ENCODE data around the gene YPEL4. TPM values are rescaled to one million over a fixed set of nuclear protein-coding genes. Genes with fewer than 3 reads are reported as not detected.

The YPEL4 gene
- total and polyA plus RNA-seq, 4 experiments from 2014 or later, result 0.23 to 12.6 (median 11.8) TPM; not detected in 1

GRCh38 chr11:57624864-57625263 is 24.8 kb downstream of the YPEL4 start:
- intact Hi-C loops (cut with micrococcal nuclease), result no loop called here
- H3K4me1 ChIP-seq (ENCODE audit: insufficient read depth, low read length), result no peaks in the 10 kb centered on the region
- Mint-ChIP-seq H3K36me3 (no peaks in the 10 kb centered on the region), H3K27ac (no peak overlapping the region), H3K27me3 (peaks cover 6 to 8% of the 10 kb centered on the region in 2 donors), H3K9me3 (peaks cover 0 to 15% (median 6%) of the 10 kb centered on the region in 8 donors), H3K4me1 (no peaks in the 10 kb centered on the region), H3K4me3 (no peak overlapping the region)
- POLR2A ChIA-PET (ENCODE audit: partially characterized antibody), result no interaction called here
- H3K4me3 ChIP-seq (ENCODE audit: low read length in 2 of 2), result no peak overlapping the region
- peaks cover 0 to 1% of the 10 kb centered on the region in 2 donors for H3K9me3 ChIP-seq (ENCODE audit: control insufficient read depth in 1 of 2, low read length in 2 of 2)
- no peak overlapping the region for H3K27ac ChIP-seq (ENCODE audit: low read depth, low read length)
- CTCF ChIA-PET (ENCODE audit: partially characterized antibody), result interaction anchor here (1.3 to 2.7 kb wide), 2 partner anchors 10 to 16 kb away, joined by 3 to 17 read pairs; no protein-coding TSS in a partner anchor
- no peak for DNase-seq
- H3K36me3 ChIP-seq (ENCODE audit: insufficient read depth, low read length), result no peaks in the 10 kb centered on the region
- no peaks in the 10 kb centered on the region for H3K27me3 ChIP-seq (ENCODE audit: insufficient read depth, low read length)

- Histone ChIP-seq H3K4me1 (ENCODE audit: insufficient read depth, low read length) (no peaks in the 10 kb centered on the region), H3K27me3 (ENCODE audit: insufficient read depth, low read length) (no peaks in the 10 kb centered on the region)
- POLR2A ChIA-PET (ENCODE audit: partially characterized antibody), result no interaction called here
Observed at GRCh38 chr11:57622263-57622662, 27.4 kb downstream of the YPEL4 start.

DNA sequence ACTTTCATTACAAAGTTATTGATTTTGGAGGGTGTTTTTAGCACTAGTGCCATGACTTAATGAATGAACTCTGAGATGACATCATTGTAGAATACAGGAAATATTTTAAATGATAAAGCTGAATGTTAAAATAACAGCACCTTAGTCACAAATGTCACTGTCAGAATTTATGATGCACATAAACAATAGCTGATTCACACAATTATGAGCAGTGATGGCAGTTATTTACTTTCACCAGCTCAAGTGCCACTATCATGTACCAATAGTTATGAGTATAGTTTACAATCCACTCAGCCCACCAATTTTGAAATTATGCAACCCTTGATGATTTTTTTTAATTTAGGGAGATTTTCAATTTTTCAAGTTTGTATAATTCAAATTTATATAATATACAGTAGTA is 29.2 kb downstream of the YPEL4 start:
- no peaks in the 10 kb centered on the region for H3K4me1 ChIP-seq (ENCODE audit: insufficient read depth, low read length)
- no peaks in the 10 kb centered on the region for H3K36me3 ChIP-seq (ENCODE audit: insufficient read depth, low read length)
- peaks cover 8 to 10% of the 10 kb centered on the region in 2 donors for H3K27me3 Mint-ChIP-seq
- peaks cover 0 to 30% (median 15%) of the 10 kb centered on the region in 8 donors for H3K9me3 Mint-ChIP-seq
- H3K4me3 Mint-ChIP-seq, result no peak overlapping the region
- POLR2A ChIA-PET (ENCODE audit: partially characterized antibody), result no interaction called here
- no peak overlapping the region for H3K27ac Mint-ChIP-seq
- no peaks in the 10 kb centered on the region for H3K4me1 Mint-ChIP-seq
- no peak overlapping the region for H3K27ac ChIP-seq (ENCODE audit: low read depth, low read length)
- no peaks in the 10 kb centered on the region for H3K36me3 Mint-ChIP-seq
- peaks cover 0 to 5% of the 10 kb centered on the region in 2 donors for H3K9me3 ChIP-seq (ENCODE audit: control insufficient read depth in 1 of 2, low read length in 2 of 2)
- DNase-seq, result no peak
- intact Hi-C loops (cut with micrococcal nuclease), result no loop called here
- CTCF ChIA-PET (ENCODE audit: partially characterized antibody), result interaction anchor here (1.6 to 2.2 kb wide), 3 partner anchors 19 to 24 kb away, joined by 3 to 8 read pairs (median 4); no protein-coding TSS in a partner anchor
- H3K4me3 ChIP-seq (ENCODE audit: low read length in 2 of 2), result no peak overlapping the region
- no peaks in the 10 kb centered on the region for H3K27me3 ChIP-seq (ENCODE audit: insufficient read depth, low read length)

More at GRCh38 chr11:57622263-57622662, 27.4 kb downstream of the YPEL4 start:
- peaks cover 0 to 28% (median 14%) of the 10 kb centered on the region in 8 donors for H3K9me3 Mint-ChIP-seq
- DNase-seq, result no peak
- no peaks in the 10 kb centered on the region for H3K36me3 Mint-ChIP-seq
- peaks cover 0 to 5% of the 10 kb centered on the region in 2 donors for H3K9me3 ChIP-seq (ENCODE audit: control insufficient read depth in 1 of 2, low read length in 2 of 2)
- intact Hi-C loops (cut with micrococcal nuclease), result no loop called here
- H3K27ac Mint-ChIP-seq, result no peak overlapping the region
- H3K36me3 ChIP-seq (ENCODE audit: insufficient read depth, low read length), result no peaks in the 10 kb centered on the region
- CTCF ChIA-PET (ENCODE audit: partially characterized antibody), result interaction anchor here (0.9 to 2.2 kb wide), 4 partner anchors 9 to 22 kb away, joined by 3 to 8 read pairs (median 3); no protein-coding TSS in a partner anchor
- peaks cover 2 to 5% of the 10 kb centered on the region in 2 donors for H3K27me3 Mint-ChIP-seq
- H3K4me3 Mint-ChIP-seq, result no peak overlapping the region
- no peak overlapping the region for H3K27ac ChIP-seq (ENCODE audit: low read depth, low read length)
- H3K4me1 Mint-ChIP-seq, result no peaks in the 10 kb centered on the region
- no peak overlapping the region for H3K4me3 ChIP-seq (ENCODE audit: low read length in 2 of 2)

- H3K27ac Mint-ChIP-seq, result no peak overlapping the region
- POLR2A ChIA-PET (ENCODE audit: partially characterized antibody), result no interaction called here
- no peak overlapping the region for H3K4me3 ChIP-seq (ENCODE audit: low read length in 2 of 2)
- no peaks in the 10 kb centered on the region for H3K36me3 ChIP-seq (ENCODE audit: insufficient read depth, low read length)
- H3K4me1 Mint-ChIP-seq, result no peaks in the 10 kb centered on the region
- CTCF ChIA-PET (ENCODE audit: partially characterized antibody), result no interaction called here
- H3K27me3 Mint-ChIP-seq, result peaks cover 8% of the 10 kb centered on the region in 2 donors
- no peaks in the 10 kb centered on the region for H3K27me3 ChIP-seq (ENCODE audit: insufficient read depth, low read length)
- H3K36me3 Mint-ChIP-seq, result no peaks in the 10 kb centered on the region
- H3K9me3 Mint-ChIP-seq, result peaks cover 0 to 30% (median 15%) of the 10 kb centered on the region in 8 donors
- H3K27ac ChIP-seq (ENCODE audit: low read depth, low read length), result no peak overlapping the region
- H3K4me3 Mint-ChIP-seq, result no peak overlapping the region
- H3K4me1 ChIP-seq (ENCODE audit: insufficient read depth, low read length), result no peaks in the 10 kb centered on the region
- no peak for DNase-seq
- intact Hi-C loops (cut with micrococcal nuclease), result no loop called here
- H3K9me3 ChIP-seq (ENCODE audit: control insufficient read depth in 1 of 2, low read length in 2 of 2), result peaks cover 0 to 5% of the 10 kb centered on the region in 2 donors
Observed at GRCh38 chr11:57619331-57619730, 30.4 kb downstream of the YPEL4 start.

DNA sequence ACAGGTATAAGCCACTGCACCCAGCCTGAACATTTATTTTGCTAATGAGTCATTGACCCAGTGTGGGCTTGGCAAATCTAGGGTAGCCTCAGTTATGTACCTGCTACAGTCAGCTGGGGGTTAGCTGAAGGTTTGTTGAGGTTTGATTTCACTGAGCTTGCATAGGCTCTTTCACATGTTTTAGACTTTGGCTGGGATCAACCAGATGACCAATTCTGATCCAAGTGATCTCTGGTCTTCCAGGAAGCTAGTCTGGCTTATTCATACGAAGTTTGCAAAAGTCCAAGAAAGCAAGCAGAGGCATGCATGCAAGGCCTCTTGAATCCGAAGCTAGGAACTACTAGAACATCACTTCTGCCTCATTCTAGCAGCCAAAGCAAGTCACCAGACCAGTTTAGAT is 31.3 kb downstream of the YPEL4 start:
- H3K36me3 Mint-ChIP-seq, result no peaks in the 10 kb centered on the region
- CTCF ChIA-PET (ENCODE audit: partially characterized antibody), result interaction anchor here (1.1 kb wide), 1 partner anchor 24 kb away, joined by 4 read pairs; no protein-coding TSS in a partner anchor

DNA sequence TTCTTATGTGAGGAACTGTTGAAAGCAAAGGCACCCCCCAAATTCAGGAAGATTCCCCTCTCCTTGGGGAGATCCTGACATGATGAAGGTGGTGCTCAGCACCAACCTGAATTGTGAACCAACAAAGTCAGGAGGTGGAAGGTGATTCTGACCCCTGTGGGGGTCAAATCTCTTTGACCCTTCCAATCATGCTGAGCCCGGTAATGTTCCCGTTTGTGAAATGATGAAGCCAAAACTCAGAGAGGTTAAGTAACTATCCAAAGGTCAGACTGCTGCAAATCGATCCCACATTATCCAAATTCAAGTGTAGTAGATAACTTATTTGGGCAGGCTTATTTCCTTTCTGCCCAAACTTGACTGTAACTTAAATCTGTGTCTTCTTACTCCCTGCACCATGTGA is 33.1 kb downstream of the YPEL4 start:
- Mint-ChIP-seq H3K4me1 (no peaks in the 10 kb centered on the region), H3K4me3 (no peak overlapping the region), H3K9me3 (peaks cover 0 to 22% (median 15%) of the 10 kb centered on the region in 8 donors), H3K36me3 (no peaks in the 10 kb centered on the region), H3K27ac (no peak overlapping the region), H3K27me3 (peaks cover 9 to 16% of the 10 kb centered on the region in 2 donors)
- Histone ChIP-seq H3K36me3 (ENCODE audit: insufficient read depth, low read length) (no peaks in the 10 kb centered on the region), H3K4me3 (ENCODE audit: low read length in 2 of 2) (no peak overlapping the region), H3K27ac (ENCODE audit: low read depth, low read length) (no peak overlapping the region), H3K4me1 (ENCODE audit: insufficient read depth, low read length) (no peaks in the 10 kb centered on the region), H3K9me3 (ENCODE audit: control insufficient read depth in 1 of 2, low read length in 2 of 2) (peaks cover 0 to 5% of the 10 kb centered on the region in 2 donors), H3K27me3 (ENCODE audit: insufficient read depth, low read length) (no peaks in the 10 kb centered on the region)
- POLR2A ChIA-PET (ENCODE audit: partially characterized antibody), result no interaction called here
- DNase-seq, result no peak
- intact Hi-C loops (cut with micrococcal nuclease), result no loop called here
- CTCF ChIA-PET (ENCODE audit: partially characterized antibody), result no interaction called here

More for the DNA sequence above, 31.3 kb downstream of the YPEL4 start:
- no peaks in the 10 kb centered on the region for H3K36me3 ChIP-seq (ENCODE audit: insufficient read depth, low read length)
- no peak overlapping the region for H3K27ac ChIP-seq (ENCODE audit: low read depth, low read length)
- H3K9me3 Mint-ChIP-seq, result peaks cover 0 to 30% (median 15%) of the 10 kb centered on the region in 8 donors
- no peaks in the 10 kb centered on the region for H3K4me1 ChIP-seq (ENCODE audit: insufficient read depth, low read length)
- H3K9me3 ChIP-seq (ENCODE audit: control insufficient read depth in 1 of 2, low read length in 2 of 2), result peaks cover 0 to 5% of the 10 kb centered on the region in 2 donors
- no peak for DNase-seq
- POLR2A ChIA-PET (ENCODE audit: partially characterized antibody), result no interaction called here
- H3K4me1 Mint-ChIP-seq, result no peaks in the 10 kb centered on the region
- intact Hi-C loops (cut with micrococcal nuclease), result no loop called here
- H3K27ac Mint-ChIP-seq, result no peak overlapping the region
- H3K27me3 Mint-ChIP-seq, result peaks cover 9 to 10% of the 10 kb centered on the region in 2 donors
- H3K4me3 Mint-ChIP-seq, result no peak overlapping the region
- H3K27me3 ChIP-seq (ENCODE audit: insufficient read depth, low read length), result no peaks in the 10 kb centered on the region
- no peak overlapping the region for H3K4me3 ChIP-seq (ENCODE audit: low read length in 2 of 2)

GRCh38 chr11:57615308-57615707 is 34.4 kb downstream of the YPEL4 start:
- Histone ChIP-seq H3K9me3 (ENCODE audit: control insufficient read depth in 1 of 2, low read length in 2 of 2) (peaks cover 0 to 5% of the 10 kb centered on the region in 2 donors), H3K4me3 (ENCODE audit: low read length in 2 of 2) (no peak overlapping the region), H3K27ac (ENCODE audit: low read depth, low read length) (no peak overlapping the region), H3K4me1 (ENCODE audit: insufficient read depth, low read length) (no peaks in the 10 kb centered on the region), H3K27me3 (ENCODE audit: insufficient read depth, low read length) (no peaks in the 10 kb centered on the region), H3K36me3 (ENCODE audit: insufficient read depth, low read length) (no peaks in the 10 kb centered on the region)
- intact Hi-C loops (cut with micrococcal nuclease), result no loop called here
- no peak for DNase-seq
- ChIA-PET CTCF (ENCODE audit: partially characterized antibody) (interaction anchor here (1.0 kb wide), 1 partner anchor 11 kb away, joined by 4 read pairs; no protein-coding TSS in a partner anchor), POLR2A (ENCODE audit: partially characterized antibody) (no interaction called here)
- H3K36me3 Mint-ChIP-seq, result no peaks in the 10 kb centered on the region
- no peaks in the 10 kb centered on the region for H3K4me1 Mint-ChIP-seq
- H3K9me3 Mint-ChIP-seq, result peaks cover 0 to 16% (median 10%) of the 10 kb centered on the region in 8 donors
- H3K27me3 Mint-ChIP-seq, result peaks cover 7 to 16% of the 10 kb centered on the region in 2 donors
- H3K27ac Mint-ChIP-seq, result no peak overlapping the region
- no peak overlapping the region for H3K4me3 Mint-ChIP-seq

All from CD4-positive, alpha-beta memory T cell (primary cell).